Measurements from ENCODE around the gene NDRG2. TPM values are rescaled to one million over a fixed set of nuclear protein-coding genes. Genes with fewer than 3 reads are reported as not detected.

The NDRG2 gene
- total and polyA plus RNA-seq, 9 of the 15 experiments (the other 6 are each of a cell fraction or from before 2014, with no cell fraction given), result 10.1 to 105 (median 41.0) TPM

DNA sequence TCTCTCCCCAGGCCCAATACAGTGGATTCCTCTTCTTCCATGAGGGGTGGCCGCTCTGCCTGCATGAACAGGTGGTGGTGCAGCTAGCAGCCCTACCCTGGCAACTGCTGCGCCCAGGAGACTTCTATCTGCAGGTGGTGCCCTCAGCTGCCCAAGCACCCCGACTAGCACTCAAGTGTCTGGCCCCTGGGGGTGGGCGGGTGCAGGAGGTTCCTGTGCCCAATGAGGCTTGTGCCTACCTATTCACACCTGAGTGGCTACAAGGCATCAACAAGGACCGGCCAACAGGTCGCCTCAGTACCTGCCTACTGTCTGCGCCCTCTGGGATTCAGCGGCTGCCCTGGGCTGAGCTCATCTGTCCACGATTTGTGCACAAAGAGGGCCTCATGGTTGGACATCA lies 49.1 kb upstream of the NDRG2 start:
- H3K36me3 ChIP-seq (ENCODE audit: control insufficient read depth, insufficient read depth, low read length), result no peaks in the 10 kb centered on the region
- no peak overlapping the region for H2AFZ ChIP-seq (ENCODE audit: low read depth, low read length)
- H3K9me3 ChIP-seq (replicated peaks; ENCODE audit: control insufficient read depth, insufficient read depth, low read depth, low read length), result no peaks in the 10 kb centered on the region
- DNase-seq (ENCODE audit: extremely low read depth in 1 of 4, low spot score in 3 of 4) (no peak), FAIRE-seq (no peak), ATAC-seq (no peak)
- WGBS (ENCODE audit: insufficient coverage, low coverage, missing lambda C conversion rate), result 56% methylated on average over 4 of the region's 9 CpGs
- intact Hi-C loops (cut with micrococcal nuclease) (no loop called here), in situ Hi-C loops (cut with MboI) (no loop called here)
- no peak overlapping the region for H3K27ac ChIP-seq (ENCODE audit: extremely low read depth, low read depth, low read length)
- no peak overlapping the region for H3K4me3 ChIP-seq
- peaks cover 0 to 37% of the 10 kb centered on the region in 2 experiments; a peak in 3 of 5 replicates for H3K4me1 ChIP-seq (replicated peaks in 1 of 2; ENCODE audit: control insufficient read depth in 2 of 2, insufficient read depth in 2 of 2, low read length in 2 of 2)
- H3K79me2 ChIP-seq (ENCODE audit: control insufficient read depth, insufficient read depth, low read length), result no peaks in the 10 kb centered on the region; the same call in 2 of the 3 replicates
- no TSS peak for BruUV-seq (replicated peaks)
- H3K9ac ChIP-seq (ENCODE audit: insufficient read depth in 1 of 2, low read depth in 2 of 2, low read length in 2 of 2), result no peak overlapping the region; a peak in 1 of 4 replicates
- ChIA-PET POLR2A (interaction anchor here (0.9 to 1.3 kb wide), 2 partner anchors 8 to 13 kb away, joined by 3 to 4 read pairs; no protein-coding TSS in a partner anchor), CTCF (ENCODE audit: low intra/inter-chr PET ratio) (no interaction called here)
- TF ChIP-seq CBFB (CRISPR knock-in tag; IDR thresholded peaks at IDR 0.05), result no peak
- TF ChIP-seq RBBP5 (IDR thresholded peaks at IDR 0.05; ENCODE audit: borderline replicate concordance, insufficient read depth, low read length, poor library complexity, severe bottlenecking), result no peak
- no peak for TF ChIP-seq ZC3H11A (IDR thresholded peaks at IDR 0.05; ENCODE audit: low read depth, low read length)
- no peak for TF ChIP-seq PHF21A (IDR thresholded peaks at IDR 0.05; ENCODE audit: borderline replicate concordance, low read depth)
- TF ChIP-seq DACH1 (IDR thresholded peaks at IDR 0.05; ENCODE audit: partially characterized antibody), result no peak
- TF ChIP-seq, protein P1, sequence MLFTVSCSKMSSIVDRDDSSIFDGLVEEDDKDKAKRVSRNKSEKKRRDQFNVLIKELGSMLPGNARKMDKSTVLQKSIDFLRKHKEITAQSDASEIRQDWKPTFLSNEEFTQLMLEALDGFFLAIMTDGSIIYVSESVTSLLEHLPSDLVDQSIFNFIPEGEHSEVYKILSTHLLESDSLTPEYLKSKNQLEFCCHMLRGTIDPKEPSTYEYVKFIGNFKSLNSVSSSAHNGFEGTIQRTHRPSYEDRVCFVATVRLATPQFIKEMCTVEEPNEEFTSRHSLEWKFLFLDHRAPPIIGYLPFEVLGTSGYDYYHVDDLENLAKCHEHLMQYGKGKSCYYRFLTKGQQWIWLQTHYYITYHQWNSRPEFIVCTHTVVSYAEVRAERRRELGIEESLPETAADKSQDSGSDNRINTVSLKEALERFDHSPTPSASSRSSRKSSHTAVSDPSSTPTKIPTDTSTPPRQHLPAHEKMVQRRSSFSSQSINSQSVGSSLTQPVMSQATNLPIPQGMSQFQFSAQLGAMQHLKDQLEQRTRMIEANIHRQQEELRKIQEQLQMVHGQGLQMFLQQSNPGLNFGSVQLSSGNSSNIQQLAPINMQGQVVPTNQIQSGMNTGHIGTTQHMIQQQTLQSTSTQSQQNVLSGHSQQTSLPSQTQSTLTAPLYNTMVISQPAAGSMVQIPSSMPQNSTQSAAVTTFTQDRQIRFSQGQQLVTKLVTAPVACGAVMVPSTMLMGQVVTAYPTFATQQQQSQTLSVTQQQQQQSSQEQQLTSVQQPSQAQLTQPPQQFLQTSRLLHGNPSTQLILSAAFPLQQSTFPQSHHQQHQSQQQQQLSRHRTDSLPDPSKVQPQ (CRISPR knock-in tag; IDR thresholded peaks at IDR 0.05; ENCODE audit: borderline replicate concordance), result no peak
- TF ChIP-seq ZFPM2 (CRISPR knock-in tag; IDR thresholded peaks at IDR 0.05), result no peak
- TF ChIP-seq TAF7 (tag; IDR thresholded peaks at IDR 0.05), result no peak
- no peaks in the 10 kb centered on the region for H4K20me1 ChIP-seq (replicated peaks; ENCODE audit: control insufficient read depth, insufficient read depth, low read length)
- H3K27me3 ChIP-seq (ENCODE audit: control insufficient read depth in 2 of 2, insufficient read depth in 2 of 2, low read length in 2 of 2), result no peaks in the 10 kb centered on the region
- H3K4me2 ChIP-seq (ENCODE audit: insufficient read depth, low read length), result no peak overlapping the region
- H3K9me1 ChIP-seq (ENCODE audit: control insufficient read depth, insufficient read depth, low read length), result no peaks in the 10 kb centered on the region

Measured in K562 (cell line).